CD14-positive monocyte (primary cell): ENCODE data around the gene BBS9. TPM values are rescaled to one million over a fixed set of nuclear protein-coding genes. Genes with fewer than 3 reads are reported as not detected.

Experiments used
- DNase-seq, 3 donors: peaks; one replicate each; pipeline ENCODE4 v3.0.0-alpha.2; 2011 to 2022
- H2AFZ ChIP-seq: 2 replicates; pipeline ENCODE4 v1.6.0; 2012; ENCODE audit warnings: mild to moderate bottlenecking, low read depth, low read length, inconsistent platforms; ENCODE audit not compliant: insufficient read depth, poor library complexity, severe bottlenecking
- H3K27ac ChIP-seq, 2 donors: 1 replicate in 1 of 2; 2 replicates in 1 of 2; pipeline ENCODE4 v1.5.1; 2012 to 2013; ENCODE audit warnings: low read length in 2 of 2, control low read depth in 1 of 2, inconsistent platforms in 1 of 2, low read depth in 1 of 2, mild to moderate bottlenecking in 1 of 2
- H3K27me3 ChIP-seq, 2 donors: one replicate each; pipeline versions ENCODE4 v1.6.0 to v1.6.1; 2011 to 2013; ENCODE audit warnings: low read length in 2 of 2; ENCODE audit not compliant: control insufficient read depth in 2 of 2, insufficient read depth in 2 of 2
- H3K36me3 ChIP-seq, 2 donors: replicated peaks in 1 of 2; 1 replicate in 1 of 2; 2 replicates in 1 of 2; pipeline versions ENCODE4 v1.5.1 to v1.6.1; 2012 to 2013; ENCODE audit warnings: low read length in 2 of 2, control low read depth in 1 of 2, inconsistent platforms in 1 of 2, mild to moderate bottlenecking in 1 of 2; ENCODE audit not compliant: insufficient read depth in 2 of 2, control insufficient read depth in 1 of 2
- H3K4me1 ChIP-seq, 2 donors: 1 replicate in 1 of 2; 2 replicates in 1 of 2; pipeline versions ENCODE4 v1.5.1 to v1.6.1; 2012 to 2013; ENCODE audit warnings: low read length in 2 of 2, control low read depth in 1 of 2, inconsistent platforms in 1 of 2, mild to moderate bottlenecking in 1 of 2, moderate library complexity in 1 of 2; ENCODE audit not compliant: insufficient read depth in 2 of 2, control insufficient read depth in 1 of 2
- H3K4me2 ChIP-seq: replicated peaks from 2 replicates; pipeline ENCODE3; 2012; ENCODE audit warnings: low read length, moderate library complexity, mild to moderate bottlenecking; ENCODE audit not compliant: poor library complexity, severe bottlenecking; ENCODE audit errors: extremely low read depth
- H3K4me3 ChIP-seq, 3 experiments: fragments of 200-600 bp in 1 of 3; sonication (generic) in 1 of 3; replicated peaks in 1 of 3; 1 replicate in 2 of 3; 2 replicates in 1 of 3; pipeline ENCODE4 v1.5.1; 2011 to 2013; ENCODE audit warnings: low read length in 3 of 3, mild to moderate bottlenecking in 3 of 3, control low read depth in 2 of 3, low read depth in 2 of 3, inconsistent platforms in 1 of 3, moderate library complexity in 1 of 3
- H3K79me2 ChIP-seq: 2 replicates; pipeline ENCODE4 v1.6.0; 2012; ENCODE audit warnings: mild to moderate bottlenecking, control low read depth, inconsistent platforms, low read length, moderate library complexity; ENCODE audit not compliant: insufficient read depth
- H3K9ac ChIP-seq: 2 replicates; pipeline ENCODE4 v1.6.0; 2017; ENCODE audit warnings: low read length, mild to moderate bottlenecking; ENCODE audit not compliant: insufficient read depth, poor library complexity, severe bottlenecking
- H3K9me3 ChIP-seq, 2 donors: replicated peaks in 1 of 2; 1 replicate in 1 of 2; 2 replicates in 1 of 2; pipeline versions ENCODE4 v1.5.1 to v1.6.1; 2012 to 2013; ENCODE audit warnings: low read length in 2 of 2, control low read depth in 1 of 2; ENCODE audit not compliant: control insufficient read depth in 1 of 2, insufficient read depth in 1 of 2
- H4K20me1 ChIP-seq: 2 replicates; pipeline ENCODE4 v1.6.0; 2012; ENCODE audit warnings: mild to moderate bottlenecking, low read length, control low read depth, moderate library complexity; ENCODE audit not compliant: insufficient read depth
- H3K27ac Mint-ChIP-seq, 7 donors: one replicate each; pipeline ENCODE4 v1.8.0; 2020; ENCODE audit warnings: mild to moderate bottlenecking in 7 of 7, mixed read lengths in 7 of 7, moderate library complexity in 6 of 7, inconsistent platforms in 2 of 7
- H3K27me3 Mint-ChIP-seq, 3 donors: one replicate each; pipeline ENCODE4 v1.8.0; 2021 to 2022; ENCODE audit warnings: low read depth in 3 of 3, mild to moderate bottlenecking in 3 of 3, mixed read lengths in 3 of 3, moderate library complexity in 3 of 3, inconsistent platforms in 1 of 3
- H3K36me3 Mint-ChIP-seq, 2 donors: one replicate each; pipeline ENCODE4 v1.8.0; 2020; ENCODE audit warnings: mixed read lengths in 2 of 2, inconsistent platforms in 1 of 2, mild to moderate bottlenecking in 1 of 2
- H3K4me1 Mint-ChIP-seq: one replicate; pipeline ENCODE4 v1.8.0; 2020; ENCODE audit warnings: mild to moderate bottlenecking, mixed read lengths
- H3K4me3 Mint-ChIP-seq, 2 donors: one replicate each; pipeline ENCODE4 v1.8.0; 2020; ENCODE audit warnings: mild to moderate bottlenecking in 2 of 2, mixed read lengths in 2 of 2, moderate library complexity in 1 of 2
- H3K9me3 Mint-ChIP-seq, 7 donors: one replicate each; pipeline ENCODE4 v1.8.0; 2020 to 2022; ENCODE audit warnings: mixed read lengths in 7 of 7, mild to moderate bottlenecking in 6 of 7, moderate library complexity in 6 of 7, inconsistent platforms in 2 of 7
- WGBS: methylation state at CpG from one replicate; pipeline ENCODE4 v1.1.5; 2013; ENCODE audit warnings: missing lambda C conversion rate; ENCODE audit not compliant: insufficient coverage; 5-methylcytosine and 5-hydroxymethylcytosine counted together
- intact Hi-C, 2 donors: fragments of 100-400 bp; cut with micrococcal nuclease; formaldehyde crosslinking; loops; one replicate each; pipeline versions ENCODE4 v1.15.0 to v1.15.1; 2023
- polyA plus RNA-seq, 3 donors: library from polyadenylated mRNA; depleted of rRNA in 1 of 3; unstranded in 2 of 3; stranded (reverse) in 1 of 3; fragments of 300-500 nt in 2 of 3; fragments of >200 nt in 1 of 3; fragmentation: Illumina TruSeq in 2 of 3; gene quantifications; 1 replicate in 2 of 3; 2 replicates in 1 of 3; pipeline ENCODE4 v1.2.3, GENCODE V29; 2012 to 2021
- TF ChIP-seq, protein P1 (sequence below): fragments of 200-600 bp; IDR thresholded peaks from one replicate; pipeline ENCODE4 v1.8.0; 2022; ENCODE audit warnings: antibody characterized with exemption, mild to moderate bottlenecking

The BBS9 gene
- polyA plus RNA-seq, 3 donors = 4.9 to 7.5 (median 6.8) TPM

DNA sequence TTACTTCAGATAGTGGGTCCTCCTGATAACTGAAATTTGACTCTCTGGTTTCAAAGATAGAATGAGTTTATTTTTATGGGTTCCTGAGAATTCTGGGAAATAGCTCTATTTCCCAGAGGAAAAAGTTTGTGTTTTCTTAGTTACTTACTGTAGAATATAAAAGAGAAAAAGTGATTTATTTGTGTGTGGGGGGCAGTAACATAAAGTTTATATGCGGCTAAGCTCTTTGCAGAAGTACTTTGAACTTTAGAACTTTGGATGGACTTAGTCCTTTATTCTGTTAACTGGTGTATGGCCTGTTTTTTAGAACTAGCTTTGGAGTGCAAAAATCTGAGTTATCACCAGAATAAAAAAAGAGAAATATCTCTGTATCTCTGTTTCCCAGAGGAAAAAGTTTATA is 157.1 kb downstream of the BBS9 start:
- WGBS = 100% methylated on average over 1 of the region's 1 CpG
- no peak overlapping the region for H3K9ac ChIP-seq
- H3K4me3 ChIP-seq = no peak overlapping the region
- Mint-ChIP-seq H3K27ac (no peak overlapping the region), H3K9me3 (peaks cover 0 to 11% (median 5%) of the 10 kb centered on the region in 7 donors), H3K36me3 (no peaks in the 10 kb centered on the region), H3K27me3 (no peaks in the 10 kb centered on the region), H3K4me1 (no peaks in the 10 kb centered on the region), H3K4me3 (no peak overlapping the region)
- H4K20me1 ChIP-seq = no peaks in the 10 kb centered on the region
- H3K9me3 ChIP-seq = peaks cover 4 to 6% of the 10 kb centered on the region in 2 donors
- TF ChIP-seq, protein P1, sequence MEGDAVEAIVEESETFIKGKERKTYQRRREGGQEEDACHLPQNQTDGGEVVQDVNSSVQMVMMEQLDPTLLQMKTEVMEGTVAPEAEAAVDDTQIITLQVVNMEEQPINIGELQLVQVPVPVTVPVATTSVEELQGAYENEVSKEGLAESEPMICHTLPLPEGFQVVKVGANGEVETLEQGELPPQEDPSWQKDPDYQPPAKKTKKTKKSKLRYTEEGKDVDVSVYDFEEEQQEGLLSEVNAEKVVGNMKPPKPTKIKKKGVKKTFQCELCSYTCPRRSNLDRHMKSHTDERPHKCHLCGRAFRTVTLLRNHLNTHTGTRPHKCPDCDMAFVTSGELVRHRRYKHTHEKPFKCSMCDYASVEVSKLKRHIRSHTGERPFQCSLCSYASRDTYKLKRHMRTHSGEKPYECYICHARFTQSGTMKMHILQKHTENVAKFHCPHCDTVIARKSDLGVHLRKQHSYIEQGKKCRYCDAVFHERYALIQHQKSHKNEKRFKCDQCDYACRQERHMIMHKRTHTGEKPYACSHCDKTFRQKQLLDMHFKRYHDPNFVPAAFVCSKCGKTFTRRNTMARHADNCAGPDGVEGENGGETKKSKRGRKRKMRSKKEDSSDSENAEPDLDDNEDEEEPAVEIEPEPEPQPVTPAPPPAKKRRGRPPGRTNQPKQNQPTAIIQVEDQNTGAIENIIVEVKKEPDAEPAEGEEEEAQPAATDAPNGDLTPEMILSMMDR = no peak
- no peak overlapping the region for H3K27ac ChIP-seq
- H3K79me2 ChIP-seq = no peaks in the 10 kb centered on the region
- no peak overlapping the region for H2AFZ ChIP-seq
- DNase-seq = no peak
- H3K36me3 ChIP-seq = no peaks in the 10 kb centered on the region
- no peak overlapping the region for H3K4me2 ChIP-seq
- intact Hi-C loops = no loop called here
- no peaks in the 10 kb centered on the region for H3K27me3 ChIP-seq
- H3K4me1 ChIP-seq = no peaks in the 10 kb centered on the region

DNA sequence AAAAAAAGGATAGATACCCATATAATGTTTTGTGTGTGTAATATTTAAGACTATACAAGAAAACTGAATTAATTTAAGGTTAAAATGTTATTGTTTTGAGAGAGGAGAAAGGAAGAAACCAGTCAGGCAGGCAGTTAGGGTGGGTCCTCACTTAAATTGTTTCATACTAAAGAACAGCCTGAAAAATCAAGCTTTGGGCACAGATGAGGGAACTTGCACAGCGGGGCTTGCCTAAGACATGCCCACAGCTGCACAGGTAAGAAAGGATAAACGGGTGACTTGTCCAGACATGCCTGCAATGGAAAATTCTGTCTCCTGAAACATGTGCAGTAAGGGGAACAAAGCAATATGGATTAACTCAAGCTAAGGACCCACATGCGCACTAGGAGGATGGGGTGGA is 158.4 kb downstream of the BBS9 start:
- Histone ChIP-seq H3K9ac (no peak overlapping the region), H3K27me3 (no peaks in the 10 kb centered on the region), H3K36me3 (no peaks in the 10 kb centered on the region), H3K27ac (no peak overlapping the region), H3K4me3 (no peak overlapping the region), H3K4me1 (no peaks in the 10 kb centered on the region), H3K9me3 (peaks cover 4 to 6% of the 10 kb centered on the region in 2 donors), H3K79me2 (no peaks in the 10 kb centered on the region), H3K4me2 (no peak overlapping the region), H4K20me1 (no peaks in the 10 kb centered on the region), H2AFZ (no peak overlapping the region)
- Mint-ChIP-seq H3K4me1 (no peaks in the 10 kb centered on the region), H3K27me3 (no peaks in the 10 kb centered on the region), H3K36me3 (no peaks in the 10 kb centered on the region), H3K9me3 (peaks cover 0 to 14% (median 5%) of the 10 kb centered on the region in 7 donors), H3K27ac (no peak overlapping the region), H3K4me3 (no peak overlapping the region)
- no peak for DNase-seq
- 91% methylated on average over 2 of the region's 3 CpGs for WGBS
- TF ChIP-seq, protein P1 = no peak
- intact Hi-C loops = no loop called here
